H9 (cell line): ENCODE data around the gene EIF6. TPM values are rescaled to one million over a fixed set of nuclear protein-coding genes. Genes with fewer than 3 reads are reported as not detected.

Experiments used
- DNase-seq: peaks from one replicate; pipeline ENCODE4 v3.0.0-alpha.2; 2017
- H2AFZ ChIP-seq: one replicate; pipeline ENCODE4 v1.6.1; 2013; ENCODE audit warnings: mild to moderate bottlenecking, low read length, control low read depth, moderate library complexity
- H2AK5ac ChIP-seq: 2 replicates; pipeline ENCODE4 v1.6.1; 2013; ENCODE audit warnings: low read length, control low read depth, mixed read lengths; ENCODE audit not compliant: insufficient read length
- H2BK120ac ChIP-seq: one replicate; pipeline ENCODE4 v1.6.1; 2013; ENCODE audit warnings: low read depth, mild to moderate bottlenecking, low read length, control low read depth, inconsistent platforms; ENCODE audit not compliant: poor library complexity, severe bottlenecking
- H2BK12ac ChIP-seq: 2 replicates; pipeline ENCODE4 v1.6.1; 2013; ENCODE audit warnings: low read length, control low read depth, mixed read lengths, low read depth; ENCODE audit not compliant: insufficient read length
- H2BK15ac ChIP-seq: 2 replicates; pipeline ENCODE4 v1.6.1; 2013; ENCODE audit warnings: low read depth, low read length, control low read depth
- H2BK20ac ChIP-seq: one replicate; pipeline ENCODE4 v1.6.1; 2013; ENCODE audit warnings: low read depth, mild to moderate bottlenecking, low read length, control low read depth, inconsistent platforms; ENCODE audit not compliant: poor library complexity, severe bottlenecking
- H2BK5ac ChIP-seq: 2 replicates; pipeline ENCODE4 v1.6.1; 2013; ENCODE audit warnings: low read length, control low read depth, mixed read lengths; ENCODE audit not compliant: insufficient read length
- H3K14ac ChIP-seq: 2 replicates; pipeline ENCODE4 v1.6.1; 2013; ENCODE audit warnings: low read length, control low read depth; ENCODE audit not compliant: insufficient read depth
- H3K18ac ChIP-seq: 2 replicates; pipeline ENCODE4 v1.6.1; 2013; ENCODE audit warnings: low read depth, mild to moderate bottlenecking, mixed read lengths, low read length, control low read depth; ENCODE audit not compliant: insufficient read length
- H3K23ac ChIP-seq: 2 replicates; pipeline ENCODE4 v1.6.1; 2013; ENCODE audit warnings: low read length, control low read depth, mixed read lengths, low read depth; ENCODE audit not compliant: insufficient read length
- H3K23me2 ChIP-seq: 2 replicates; pipeline ENCODE4 v1.6.1; 2013; ENCODE audit warnings: low read depth, mild to moderate bottlenecking, mixed read lengths, low read length, control low read depth; ENCODE audit not compliant: insufficient read length, poor library complexity, severe bottlenecking
- H3K27ac ChIP-seq: 2 replicates; pipeline ENCODE4 v1.5.1; 2013; ENCODE audit warnings: low read length, control low read depth, mixed read lengths, low read depth; ENCODE audit not compliant: insufficient read length
- H3K27me3 ChIP-seq: 2 replicates; pipeline ENCODE4 v1.6.1; 2013; ENCODE audit warnings: low read length, control low read depth, inconsistent platforms; ENCODE audit not compliant: insufficient read depth
- H3K4ac ChIP-seq: 2 replicates; pipeline ENCODE4 v1.6.1; 2013; ENCODE audit warnings: low read depth, mild to moderate bottlenecking, control low read depth, inconsistent platforms, low read length, moderate library complexity
- H3K4me1 ChIP-seq: 2 replicates; pipeline ENCODE4 v1.6.1; 2013; ENCODE audit warnings: low read length, control low read depth, inconsistent platforms; ENCODE audit not compliant: insufficient read depth
- H3K4me2 ChIP-seq: 2 replicates; pipeline ENCODE4 v1.6.1; 2013; ENCODE audit warnings: low read length, control low read depth, mixed read lengths; ENCODE audit not compliant: insufficient read length, insufficient read depth
- H3K56ac ChIP-seq: 2 replicates; pipeline ENCODE4 v1.6.1; 2013; ENCODE audit warnings: low read depth, mild to moderate bottlenecking, mixed read lengths, low read length, control low read depth; ENCODE audit not compliant: insufficient read length
- H3K79me1 ChIP-seq: 2 replicates; pipeline ENCODE4 v1.6.1; 2013; ENCODE audit warnings: low read depth, mild to moderate bottlenecking, moderate library complexity, low read length, control low read depth, inconsistent platforms; ENCODE audit not compliant: insufficient read depth, poor library complexity, severe bottlenecking
- H3K79me2 ChIP-seq: 2 replicates; pipeline ENCODE4 v1.6.1; 2013; ENCODE audit warnings: low read length, control low read depth, inconsistent platforms; ENCODE audit not compliant: insufficient read depth
- H3K9ac ChIP-seq: 2 replicates; pipeline ENCODE4 v1.6.1; 2013; ENCODE audit warnings: low read length, control low read depth, mixed read lengths; ENCODE audit not compliant: insufficient read length; ENCODE audit errors: extremely low read depth
- H3K9me3 ChIP-seq: one replicate; pipeline ENCODE4 v1.6.1; 2013; ENCODE audit warnings: low read depth, low read length, inconsistent platforms; ENCODE audit not compliant: control insufficient read depth
- H3T11ph ChIP-seq: one replicate; pipeline ENCODE4 v1.6.1; 2013; ENCODE audit warnings: mild to moderate bottlenecking, low read length, control low read depth, inconsistent platforms
- H4K20me1 ChIP-seq: one replicate; pipeline ENCODE4 v1.6.1; 2013; ENCODE audit not compliant: control insufficient read depth, insufficient read length, insufficient read depth
- H4K5ac ChIP-seq: 2 replicates; pipeline ENCODE4 v1.6.1; 2013; ENCODE audit warnings: low read depth, mild to moderate bottlenecking, mixed read lengths, low read length, control low read depth; ENCODE audit not compliant: insufficient read length
- H4K8ac ChIP-seq: replicated peaks from 2 replicates; pipeline ENCODE4 v1.6.1; 2013; ENCODE audit warnings: low read length, control low read depth, mixed read lengths, low read depth; ENCODE audit not compliant: insufficient read length
- H4K91ac ChIP-seq: 2 replicates; pipeline ENCODE4 v1.6.1; 2013; ENCODE audit warnings: low read depth, mild to moderate bottlenecking, moderate library complexity, mixed read lengths, low read length, control low read depth; ENCODE audit not compliant: insufficient read length
- H3K27ac Mint-ChIP-seq, 3 experiments: 2 replicates in 2 of 3; 3 replicates in 1 of 3; pipeline ENCODE4 v1.8.0; 2020 to 2021; ENCODE audit warnings: mixed read lengths in 3 of 3, mild to moderate bottlenecking in 1 of 3, moderate library complexity in 1 of 3
- H3K27me3 Mint-ChIP-seq: 2 replicates; pipeline ENCODE4 v1.8.0; 2021; ENCODE audit warnings: low read depth, mild to moderate bottlenecking, moderate library complexity, mixed read lengths
- H3K36me3 Mint-ChIP-seq, 3 experiments: 2 replicates in 2 of 3; 3 replicates in 1 of 3; pipeline ENCODE4 v1.8.0; 2020 to 2021; ENCODE audit warnings: low read depth in 3 of 3, mixed read lengths in 3 of 3; ENCODE audit not compliant: insufficient read depth in 1 of 3
- H3K4me1 Mint-ChIP-seq, 2 experiments: 2 replicates each; pipeline ENCODE4 v1.8.0; 2020; ENCODE audit warnings: mixed read lengths in 2 of 2
- H3K4me3 Mint-ChIP-seq, 2 experiments: 2 replicates in 1 of 2; 3 replicates in 1 of 2; pipeline ENCODE4 v1.8.0; 2020 to 2021; ENCODE audit warnings: mild to moderate bottlenecking in 2 of 2, mixed read lengths in 2 of 2, moderate library complexity in 1 of 2
- H3K9me3 Mint-ChIP-seq, 2 experiments: 2 replicates in 1 of 2; 3 replicates in 1 of 2; pipeline ENCODE4 v1.8.0; 2020; ENCODE audit warnings: mild to moderate bottlenecking in 2 of 2, mixed read lengths in 2 of 2, moderate library complexity in 1 of 2
- CTCF ChIP-seq: fragments of 200-600 bp; sonication (generic); conservative IDR thresholded peaks from 3 replicates; pipeline ENCODE4 v1.8.0; 2021; ENCODE audit warnings: antibody characterized with exemption, mild to moderate bottlenecking
- WGBS: extraction: QIAGEN DNeasy Blood & Tissue Kit; methylation state at CpG from one replicate; pipeline ENCODE4 v1.1.7; 2013; ENCODE audit warnings: missing lambda C conversion rate, low lambda C conversion rate, mixed read lengths; ENCODE audit not compliant: insufficient read length; ENCODE audit errors: extremely low coverage; 5-methylcytosine and 5-hydroxymethylcytosine counted together
- total RNA-seq: library from RNA; stranded (reverse); gene quantifications from 2 replicates; pipeline ENCODE4 v1.2.1, GENCODE V29; 2021

EIF6 gene
- total RNA-seq, 1 experiment from 2014 or later = 150 TPM

- Histone ChIP-seq H3K18ac (no peak overlapping the region), H3K27me3 (no peaks in the 10 kb centered on the region), H3K9me3 (no peaks in the 10 kb centered on the region), H2BK5ac (no peak overlapping the region), H3K79me1 (no peaks in the 10 kb centered on the region), H3K4ac (no peak overlapping the region), H3K9ac (no peak overlapping the region), H3K23me2 (no peaks in the 10 kb centered on the region), H4K91ac (no peak overlapping the region), H2AK5ac (no peak overlapping the region), H4K20me1 (no peaks in the 10 kb centered on the region), H3K4me2 (no peak overlapping the region), H3K79me2 (no peaks in the 10 kb centered on the region), H2BK12ac (no peak overlapping the region), H3K27ac (no peak overlapping the region), H3K56ac (no peak overlapping the region), H4K5ac (no peak overlapping the region), H2BK120ac (no peak overlapping the region), H2BK15ac (no peak overlapping the region), H3K23ac (no peak overlapping the region), H3T11ph (no peak overlapping the region), H2BK20ac (no peak overlapping the region), H2AFZ (no peak overlapping the region), H3K4me1 (peaks cover 7% of the 10 kb centered on the region; the same call in 1 of the 2 replicates), H4K8ac (no peak overlapping the region), H3K14ac (no peak overlapping the region)
- H3K9me3 Mint-ChIP-seq = no peaks in the 10 kb centered on the region
- peaks cover 2 to 7% (median 2%) of the 10 kb centered on the region in 3 experiments; a peak in 4 of 7 replicates for H3K36me3 Mint-ChIP-seq
- H3K27ac Mint-ChIP-seq = 0 out of 7 replicates have a peak overlapping the region, but pooled peaks of 1 of the 3 experiments have one; percentile 37
- TF ChIP-seq CTCF = no peak
- DNase-seq = no peak
- H3K4me1 Mint-ChIP-seq = peaks cover 26% of the 10 kb centered on the region in 2 experiments
- H3K27me3 Mint-ChIP-seq = no peaks in the 10 kb centered on the region
- H3K4me3 Mint-ChIP-seq = no peak overlapping the region
- WGBS = no CpG with 5 or more reads among the region's 5 CpGs
These were observed 33.0 kb upstream of the EIF6 start for GRCh38 chr20:35317416-35318210.
